Right cardiac atrium (tissue), 5 donors: Measurements from ENCODE around the gene EFNA4. TPM values are rescaled to one million over a fixed set of nuclear protein-coding genes. Genes with fewer than 3 reads are reported as not detected.
"Not testable (repeated sequence)": the region's sequence is repeated elsewhere in the genome, so short reads cannot be mapped to it uniquely, and the experiment has no call there.

Source experiments
- ATAC-seq, 2 donors: fragments of 200-7000 bp; cut with Tn5 transposase; one replicate each; pipeline versions ENCODE4 v1.8.0 to v1.9.1; 2020; ENCODE audit warnings: moderate library complexity in 2 of 2, mild to moderate bottlenecking in 1 of 2
- DNase-seq, 3 donors: peaks; one replicate each; pipeline ENCODE4 v3.0.0-alpha.2; 2020
- H3K27ac ChIP-seq: one replicate; pipeline ENCODE4 v1.5.1; 2013; ENCODE audit warnings: mild to moderate bottlenecking, low read length, control low read depth, moderate library complexity
- H3K27me3 ChIP-seq: one replicate; pipeline ENCODE4 v1.6.1; 2013; ENCODE audit not compliant: control insufficient read depth, insufficient read depth
- H3K4me1 ChIP-seq: one replicate; pipeline ENCODE4 v1.6.1; 2013; ENCODE audit warnings: low read length; ENCODE audit not compliant: control insufficient read depth, insufficient read depth
- H3K4me3 ChIP-seq: one replicate; pipeline ENCODE4 v1.5.1; 2013; ENCODE audit warnings: low read length, control low read depth
- H3K9me3 ChIP-seq: one replicate; pipeline ENCODE4 v1.6.1; 2013; ENCODE audit warnings: low read length; ENCODE audit not compliant: control insufficient read depth
- WGBS: extraction: QIAGEN DNeasy Blood & Tissue Kit; methylation state at CpG from one replicate; pipeline ENCODE4 v1.1.7; 2013; 5-methylcytosine and 5-hydroxymethylcytosine counted together
- intact Hi-C, 4 donors: fragments of 100-400 bp; cut with DNase I; formaldehyde crosslinking; loops; one replicate each; pipeline versions ENCODE4 v1.11.0 to v1.14.0; 2022 to 2023
- polyA plus RNA-seq: library from polyadenylated mRNA; stranded (reverse); fragments of 200-250 nt; gene quantifications from one replicate; pipeline ENCODE4 v1.2.3, GENCODE V29; 2013
- total RNA-seq, 4 donors: library from RNA; stranded (reverse); fragmentation: NEBNext Ultra II Directional; extraction: Animal tissue kit (Norgen Biotek cat#: 25700); gene quantifications; one replicate each; pipeline ENCODE4 v1.2.1, GENCODE V29; 2021
- donor health status: healthy with polysubstance abuse.
- donor health status: DM: no; HTN: yes; CAD: no.
- donor health status: DM: no; HTN: no; CAD: no.
- donor health status: DM: no; HTN: yes; CAD: no; lungs with severe emphysema.
- donor health status: DM: yes; HTN: yes; CAD: no.

EFNA4 gene
- total and polyA plus RNA-seq, 5 donors = 3.0 to 4.2 (median 3.5) TPM

- no peaks in the 10 kb centered on the region for H3K27me3 ChIP-seq
- 77% methylated on average over 8 of the region's 8 CpGs for WGBS
- no peak overlapping the region for H3K27ac ChIP-seq
- DNase-seq (no peak), ATAC-seq (no peak)
- no peaks in the 10 kb centered on the region for H3K9me3 ChIP-seq
- intact Hi-C loops = no loop called here
- H3K4me1 ChIP-seq = no peaks in the 10 kb centered on the region
- H3K4me3 ChIP-seq = no peak overlapping the region
These were observed 47.3 kb downstream of the EFNA4 start for GRCh38 chr1:155110826-155111225.

- ATAC-seq (no peak), DNase-seq (no peak)
- Histone ChIP-seq H3K4me3 (no peak overlapping the region), H3K4me1 (no peaks in the 10 kb centered on the region), H3K9me3 (no peaks in the 10 kb centered on the region), H3K27me3 (no peaks in the 10 kb centered on the region), H3K27ac (no peak overlapping the region)
- WGBS = 57% methylated on average over 5 of the region's 5 CpGs
- intact Hi-C loops = no loop called here
These were observed 50.0 kb downstream of the EFNA4 start for GRCh38 chr1:155113450-155113980.

GRCh38 chr1:155116113-155116764, 52.7 kb downstream of the EFNA4 start:
- intact Hi-C loops = no loop called here
- Histone ChIP-seq H3K27me3 (no peaks in the 10 kb centered on the region), H3K4me1 (no peaks in the 10 kb centered on the region), H3K27ac (no peak overlapping the region), H3K9me3 (no peaks in the 10 kb centered on the region), H3K4me3 (no peak overlapping the region)
- DNase-seq (no peak), ATAC-seq (no peak)
- WGBS = 70% methylated on average over 5 of the region's 5 CpGs

GRCh38 chr1:155117610-155118009, 54.1 kb downstream of the EFNA4 start:
- Histone ChIP-seq H3K9me3 (no peaks in the 10 kb centered on the region), H3K4me3 (no peak overlapping the region), H3K27ac (no peak overlapping the region), H3K4me1 (no peaks in the 10 kb centered on the region), H3K27me3 (no peaks in the 10 kb centered on the region)
- WGBS = 73% methylated on average over 4 of the region's 4 CpGs
- intact Hi-C loops = no loop called here
- ATAC-seq (no peak), DNase-seq (no peak)

- intact Hi-C loops, H3K27ac ChIP-seq, DNase-seq, H3K4me1 ChIP-seq, H3K9me3 ChIP-seq, H3K4me3 ChIP-seq, H3K27me3 ChIP-seq, ATAC-seq: not testable (repeated sequence)
- WGBS = 89% methylated on average over 7 of the region's 7 CpGs
These were observed 54.5 kb downstream of the EFNA4 start for GRCh38 chr1:155118090-155118489.

Other genes with a start within 250 kb of the EFNA4 start
- 1 to 10 TPM; 2.4 to 3.8 (median 3.4) TPM for gene KCNN3, start 193.5 kb upstream of the EFNA4 start, total RNA-seq
- gene KCNN3, start 193.5 kb upstream of the EFNA4 start, polyA plus RNA-seq = 1.2 TPM
- gene PMVK, start 127.0 kb upstream of the EFNA4 start, total RNA-seq = 10 to 100 TPM; 51.5 to 74.3 (median 61.8) TPM
- 74.0 TPM for gene PMVK, start 127.0 kb upstream of the EFNA4 start, polyA plus RNA-seq
- gene PBXIP1, start 107.6 kb upstream of the EFNA4 start, total RNA-seq = 100 to 1,000 TPM in 1 of 4 donors, 10 to 100 TPM in 3; 84.8 to 104 (median 90.1) TPM
- 82.9 TPM for gene PBXIP1, start 107.6 kb upstream of the EFNA4 start, polyA plus RNA-seq
- 10 to 100 TPM; 14.6 to 22.0 (median 18.6) TPM for gene PYGO2, start 102.0 kb upstream of the EFNA4 start, total RNA-seq
- gene PYGO2, start 102.0 kb upstream of the EFNA4 start, polyA plus RNA-seq = 14.3 TPM
- 10 to 100 TPM; 63.2 to 81.7 (median 71.4) TPM for gene SHC1, start 93.0 kb upstream of the EFNA4 start, total RNA-seq
- gene SHC1, start 93.0 kb upstream of the EFNA4 start, polyA plus RNA-seq = 37.9 TPM
- 10 to 100 TPM; 19.9 to 28.1 (median 23.4) TPM for gene CKS1B, start 89.1 kb upstream of the EFNA4 start, total RNA-seq
- 28.9 TPM for gene CKS1B, start 89.1 kb upstream of the EFNA4 start, polyA plus RNA-seq
- gene FLAD1, start 80.4 kb upstream of the EFNA4 start, total RNA-seq = 10 to 100 TPM; 22.8 to 32.7 (median 25.2) TPM
- 25.3 TPM for gene FLAD1, start 80.4 kb upstream of the EFNA4 start, polyA plus RNA-seq
- not detected for gene LENEP, start 70.2 kb upstream of the EFNA4 start, total RNA-seq
- not detected for gene LENEP, start 70.2 kb upstream of the EFNA4 start, polyA plus RNA-seq
- 10 to 100 TPM; 40.3 to 66.6 (median 52.7) TPM for gene ZBTB7B, start 60.9 kb upstream of the EFNA4 start, total RNA-seq
- 41.7 TPM for gene ZBTB7B, start 60.9 kb upstream of the EFNA4 start, polyA plus RNA-seq
- gene DCST2, start 30.0 kb upstream of the EFNA4 start, total RNA-seq = under 1 TPM in 3 of 4 donors, not detected in 1; 0.25 to 0.33 (median 0.32) TPM
- 0.23 TPM for gene DCST2, start 30.0 kb upstream of the EFNA4 start, polyA plus RNA-seq
- not detected for gene DCST1, start 29.9 kb upstream of the EFNA4 start, total RNA-seq
- gene DCST1, start 29.9 kb upstream of the EFNA4 start, polyA plus RNA-seq = not detected
- gene ADAM15, start 12.4 kb upstream of the EFNA4 start, total RNA-seq = 100 to 1,000 TPM in 1 of 4 donors, 10 to 100 TPM in 3; 51.2 to 106 (median 63.6) TPM
- 68.4 TPM for gene ADAM15, start 12.4 kb upstream of the EFNA4 start, polyA plus RNA-seq
- gene EFNA3, start 15.1 kb downstream of the EFNA4 start, total RNA-seq = 1 to 10 TPM in 3 of 4 donors, under 1 TPM in 1; 0.78 to 1.9 (median 1.2) TPM
- 1.1 TPM for gene EFNA3, start 15.1 kb downstream of the EFNA4 start, polyA plus RNA-seq
- 10 to 100 TPM; 25.4 to 41.4 (median 36.4) TPM for gene EFNA1, start 64.1 kb downstream of the EFNA4 start, total RNA-seq
- 28.8 TPM for gene EFNA1, start 64.1 kb downstream of the EFNA4 start, polyA plus RNA-seq
- gene SLC50A1, start 72.1 kb downstream of the EFNA4 start, total RNA-seq = 10 to 100 TPM in 2 of 4 donors, 1 to 10 TPM in 2; 8.1 to 10.1 (median 9.3) TPM
- 13.6 TPM for gene SLC50A1, start 72.1 kb downstream of the EFNA4 start, polyA plus RNA-seq
- 10 to 100 TPM; 71.2 to 81.6 (median 74.6) TPM for gene DPM3, start 76.8 kb downstream of the EFNA4 start, total RNA-seq
- gene DPM3, start 76.8 kb downstream of the EFNA4 start, polyA plus RNA-seq = 186 TPM
- 100 to 1,000 TPM; 122 to 150 (median 130) TPM for gene KRTCAP2, start 109.6 kb downstream of the EFNA4 start, total RNA-seq
- 217 TPM for gene KRTCAP2, start 109.6 kb downstream of the EFNA4 start, polyA plus RNA-seq
- under 1 TPM; 0.17 to 0.37 (median 0.26) TPM for gene TRIM46, start 110.1 kb downstream of the EFNA4 start, total RNA-seq
- 0.18 TPM for gene TRIM46, start 110.1 kb downstream of the EFNA4 start, polyA plus RNA-seq
- gene THBS3, start 144.2 kb downstream of the EFNA4 start, total RNA-seq = 10 to 100 TPM; 16.5 to 33.4 (median 20.1) TPM
- gene THBS3, start 144.2 kb downstream of the EFNA4 start, polyA plus RNA-seq = 19.6 TPM
- gene MTX1, start 145.0 kb downstream of the EFNA4 start, total RNA-seq = 10 to 100 TPM; 20.1 to 24.3 (median 21.1) TPM
- gene MTX1, start 145.0 kb downstream of the EFNA4 start, polyA plus RNA-seq = 31.9 TPM
- 10 to 100 TPM; 14.2 to 22.3 (median 15.8) TPM for gene ENTREP3, start 191.7 kb downstream of the EFNA4 start, total RNA-seq
- gene ENTREP3, start 191.7 kb downstream of the EFNA4 start, polyA plus RNA-seq = 9.4 TPM
- gene SCAMP3, start 198.6 kb downstream of the EFNA4 start, total RNA-seq = 10 to 100 TPM; 50.3 to 65.2 (median 54.9) TPM
- 59.3 TPM for gene SCAMP3, start 198.6 kb downstream of the EFNA4 start, polyA plus RNA-seq
- gene CLK2, start 209.8 kb downstream of the EFNA4 start, total RNA-seq = 10 to 100 TPM; 19.4 to 26.2 (median 22.5) TPM
- gene CLK2, start 209.8 kb downstream of the EFNA4 start, polyA plus RNA-seq = 21.8 TPM
- gene HCN3, start 213.7 kb downstream of the EFNA4 start, total RNA-seq = 1 to 10 TPM in 2 of 4 donors, under 1 TPM in 2; 0.92 to 1.4 (median 1.1) TPM
- 0.77 TPM for gene HCN3, start 213.7 kb downstream of the EFNA4 start, polyA plus RNA-seq
- not detected for gene PKLR, start 237.7 kb downstream of the EFNA4 start, total RNA-seq
- gene PKLR, start 237.7 kb downstream of the EFNA4 start, polyA plus RNA-seq = not detected
- 100 to 1,000 TPM in 2 of 4 donors, 10 to 100 TPM in 2; 78.9 to 113 (median 99.1) TPM for gene FDPS, start 245.1 kb downstream of the EFNA4 start, total RNA-seq
- 103 TPM for gene FDPS, start 245.1 kb downstream of the EFNA4 start, polyA plus RNA-seq